ENCODE data around the gene PNISR. TPM values are rescaled to one million over a fixed set of nuclear protein-coding genes. Genes with fewer than 3 reads are reported as not detected.
A peak's percentile ranks its signal among the peaks of the same experiment; 100 is the strongest.

The PNISR gene
- total RNA-seq, 1 donor: 82.0 TPM

- H3K4me3 ChIP-seq (ENCODE audit: low read depth, low read length): no peak overlapping the region
- TF ChIP-seq CTCF (IDR thresholded peaks at IDR 0.05; ENCODE audit: insufficient read depth, low read depth, low read length): no peak
- DNase-seq (ENCODE audit: low read depth): no peak
These were observed 15.4 kb downstream of the PNISR start for GRCh38 chr6:99409672-99410071.

- no peak overlapping the region for H3K4me3 ChIP-seq (ENCODE audit: low read depth, low read length)
- DNase-seq (ENCODE audit: low read depth): no peak
- TF ChIP-seq CTCF (IDR thresholded peaks at IDR 0.05; ENCODE audit: insufficient read depth, low read depth, low read length): no peak
These were observed 18.0 kb downstream of the PNISR start for GRCh38 chr6:99407076-99407475.

GRCh38 chr6:99402448-99402847 is 22.7 kb downstream of the PNISR start:
- TF ChIP-seq CTCF (IDR thresholded peaks at IDR 0.05; ENCODE audit: insufficient read depth, low read depth, low read length): no peak
- no peak overlapping the region for H3K4me3 ChIP-seq (ENCODE audit: low read depth, low read length)
- DNase-seq (ENCODE audit: low read depth): no peak

GRCh38 chr6:99397287-99397686 is 27.8 kb downstream of the PNISR start:
- H3K4me3 ChIP-seq (ENCODE audit: low read depth, low read length): no peak overlapping the region
- TF ChIP-seq CTCF (IDR thresholded peaks at IDR 0.05; ENCODE audit: insufficient read depth, low read depth, low read length): no peak
- DNase-seq (ENCODE audit: low read depth): no peak

GRCh38 chr6:99393698-99394531 is 31.2 kb downstream of the PNISR start, which contains the start of gene COQ3:
TSS of gene COQ3 (minus strand) at chr6:99394195. CDS start at chr6:99394179, 16 bp downstream.
- peak; percentile 80 for DNase-seq (ENCODE audit: low read depth)
- TF ChIP-seq CTCF (IDR thresholded peaks at IDR 0.05; ENCODE audit: insufficient read depth, low read depth, low read length): no peak

GRCh38 chr6:99393366-99393697 is 31.8 kb downstream of the PNISR start:
- H3K4me3 ChIP-seq (ENCODE audit: low read depth, low read length): peak overlapping the region; percentile 94
- no peak for DNase-seq (ENCODE audit: low read depth)
- TF ChIP-seq CTCF (IDR thresholded peaks at IDR 0.05; ENCODE audit: insufficient read depth, low read depth, low read length): no peak

More at GRCh38 chr6:99393698-99394531, 31.2 kb downstream of the PNISR start, which contains the start of gene COQ3:
- H3K4me3 ChIP-seq (ENCODE audit: low read depth, low read length): peak within 1 kb of the TSS; percentile 94

All from fibroblast of villous mesenchyme (primary cell).